LHCN-M2 (cell line): ENCODE results near the gene GPR87. TPM values are rescaled to one million over a fixed set of nuclear protein-coding genes. Genes with fewer than 3 reads are reported as not detected.

Experiments
- total RNA-seq: library from RNA; depleted of rRNA; stranded (reverse); fragments of >200 nt; gene quantifications from 2 replicates; pipeline ENCODE4 v1.2.3, GENCODE V29; 2014; rRNA removed

GPR87 gene
- total RNA-seq, 1 experiment from 2014 or later: not detected

Other genes with a start within 250 kb of the GPR87 start
- gene MED12L, start 231.2 kb downstream of the GPR87 start, total RNA-seq: not detected in 2 replicates
- gene GPR171, start 113.6 kb downstream of the GPR87 start, total RNA-seq: not detected in 2 replicates
- 0.19 TPM in 1 of 2 replicates, not detected in the other for gene P2RY14, start 38.3 kb downstream of the GPR87 start, total RNA-seq
- not detected in 2 replicates for gene P2RY13, start 12.7 kb upstream of the GPR87 start, total RNA-seq
- not detected in 2 replicates for gene P2RY12, start 67.9 kb upstream of the GPR87 start, total RNA-seq
- gene IGSF10, start 144.2 kb upstream of the GPR87 start, total RNA-seq: under 0.01 and 0.32 TPM in 2 replicates